ENCODE data around the gene RPTOR. TPM values are rescaled to one million over a fixed set of nuclear protein-coding genes. Genes with fewer than 3 reads are reported as not detected.

RPTOR gene
- total and polyA plus RNA-seq, 2 donors (not counting 1 experiment from before 2014, with no cell fraction given) = 6.7 to 22.8 TPM

DNA sequence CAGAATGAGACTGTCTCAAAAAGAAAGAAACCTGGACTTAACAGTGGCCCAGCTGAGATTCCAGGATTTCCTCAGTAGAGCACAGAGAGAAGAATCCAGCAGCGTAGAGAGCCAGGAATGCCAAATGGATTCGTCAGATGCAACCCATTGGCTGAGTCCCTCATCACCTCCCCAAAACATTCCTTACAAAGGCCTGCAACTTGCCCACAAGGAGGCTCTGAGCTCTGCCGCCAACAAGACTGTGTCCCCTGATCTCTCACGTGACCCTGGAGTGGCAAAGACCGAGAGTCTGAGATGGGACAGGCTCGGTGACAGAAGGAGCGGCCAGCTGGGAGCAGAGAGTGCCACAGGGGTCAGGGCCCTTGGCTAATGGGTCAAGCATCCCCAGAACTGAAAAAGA is 440.1 kb downstream of the RPTOR start:
- H3K27me3 ChIP-seq (ENCODE audit: control insufficient read depth, insufficient read depth, low read length) = no peaks in the 10 kb centered on the region
- H3K9me3 ChIP-seq (ENCODE audit: control insufficient read depth, insufficient read depth, low read depth, low read length) = no peaks in the 10 kb centered on the region
- no peaks in the 10 kb centered on the region for H3K36me3 ChIP-seq (ENCODE audit: control insufficient read depth, insufficient read depth, low read length)
- H4K20me1 ChIP-seq (ENCODE audit: control insufficient read depth, extremely low read depth, insufficient read depth, low read length) = no peaks in the 10 kb centered on the region
- no peaks in the 10 kb centered on the region for H3K79me2 ChIP-seq (ENCODE audit: control insufficient read depth, insufficient read depth, low read length)
- peak overlapping the region; percentile 58 for H3K27ac ChIP-seq (ENCODE audit: insufficient read depth, low read length)
- no peak overlapping the region for H3K9ac ChIP-seq (ENCODE audit: insufficient read depth, low read length)
- no peak overlapping the region for H3K4me2 ChIP-seq (ENCODE audit: extremely low read depth, insufficient read depth, low read length)
- peak overlapping the region; percentile 43 for H2AFZ ChIP-seq (ENCODE audit: low read length)
- TF ChIP-seq, protein P1, sequence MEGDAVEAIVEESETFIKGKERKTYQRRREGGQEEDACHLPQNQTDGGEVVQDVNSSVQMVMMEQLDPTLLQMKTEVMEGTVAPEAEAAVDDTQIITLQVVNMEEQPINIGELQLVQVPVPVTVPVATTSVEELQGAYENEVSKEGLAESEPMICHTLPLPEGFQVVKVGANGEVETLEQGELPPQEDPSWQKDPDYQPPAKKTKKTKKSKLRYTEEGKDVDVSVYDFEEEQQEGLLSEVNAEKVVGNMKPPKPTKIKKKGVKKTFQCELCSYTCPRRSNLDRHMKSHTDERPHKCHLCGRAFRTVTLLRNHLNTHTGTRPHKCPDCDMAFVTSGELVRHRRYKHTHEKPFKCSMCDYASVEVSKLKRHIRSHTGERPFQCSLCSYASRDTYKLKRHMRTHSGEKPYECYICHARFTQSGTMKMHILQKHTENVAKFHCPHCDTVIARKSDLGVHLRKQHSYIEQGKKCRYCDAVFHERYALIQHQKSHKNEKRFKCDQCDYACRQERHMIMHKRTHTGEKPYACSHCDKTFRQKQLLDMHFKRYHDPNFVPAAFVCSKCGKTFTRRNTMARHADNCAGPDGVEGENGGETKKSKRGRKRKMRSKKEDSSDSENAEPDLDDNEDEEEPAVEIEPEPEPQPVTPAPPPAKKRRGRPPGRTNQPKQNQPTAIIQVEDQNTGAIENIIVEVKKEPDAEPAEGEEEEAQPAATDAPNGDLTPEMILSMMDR (conservative IDR thresholded peaks at IDR 0.05 in 1 of 2, IDR thresholded peaks at IDR 0.05 in 1 of 2; ENCODE audit: low read depth in 1 of 2, low read length in 2 of 2) = peak; percentile 34 to 46
- TF ChIP-seq EZH2 (IDR thresholded peaks at IDR 0.05; ENCODE audit: low read length, missing control alignments) = no peak
- peak; percentile 90 to 98 for DNase-seq (ENCODE audit: low read depth in 2 of 2)
- peaks cover 4% of the 10 kb centered on the region for H3K4me1 ChIP-seq (ENCODE audit: control insufficient read depth, extremely low read depth, insufficient read depth, low read length)
- no peak overlapping the region for H3K4me3 ChIP-seq (replicated peaks in 1 of 4; ENCODE audit: control extremely low read depth in 1 of 4, insufficient read depth in 1 of 4, low read depth in 3 of 4, low read length in 4 of 4)

DNA sequence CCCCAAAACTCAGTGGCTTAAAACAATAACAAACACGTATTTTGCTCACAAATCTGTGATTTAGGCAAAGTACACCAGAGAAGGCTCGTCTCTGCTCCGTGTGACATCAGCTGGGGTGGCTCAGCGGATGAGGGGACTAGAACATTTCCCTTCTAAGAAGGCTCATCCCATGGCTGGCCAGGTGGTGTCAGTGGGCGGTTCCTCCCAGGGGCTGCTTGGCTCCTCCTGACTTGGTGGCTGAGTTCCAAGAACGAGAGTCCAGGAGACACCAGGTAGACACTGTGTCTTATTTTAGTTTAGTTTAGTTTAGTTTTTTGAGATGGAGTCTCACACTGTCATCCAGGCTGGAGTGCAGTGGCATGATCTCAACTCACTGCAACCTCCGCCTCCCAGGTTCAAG is 441.4 kb downstream of the RPTOR start:
- DNase-seq (ENCODE audit: low read depth in 2 of 2) = no peak
- Histone ChIP-seq H3K79me2 (ENCODE audit: control insufficient read depth, insufficient read depth, low read length) (no peaks in the 10 kb centered on the region), H3K4me1 (ENCODE audit: control insufficient read depth, extremely low read depth, insufficient read depth, low read length) (peaks cover 4% of the 10 kb centered on the region), H4K20me1 (ENCODE audit: control insufficient read depth, extremely low read depth, insufficient read depth, low read length) (no peaks in the 10 kb centered on the region), H3K9me3 (ENCODE audit: control insufficient read depth, insufficient read depth, low read depth, low read length) (no peaks in the 10 kb centered on the region), H3K4me3 (replicated peaks in 1 of 4; ENCODE audit: control extremely low read depth in 1 of 4, insufficient read depth in 1 of 4, low read depth in 3 of 4, low read length in 4 of 4) (no peak overlapping the region), H3K27ac (ENCODE audit: insufficient read depth, low read length) (no peak overlapping the region), H2AFZ (ENCODE audit: low read length) (no peak overlapping the region), H3K4me2 (ENCODE audit: extremely low read depth, insufficient read depth, low read length) (no peak overlapping the region), H3K27me3 (ENCODE audit: control insufficient read depth, insufficient read depth, low read length) (no peaks in the 10 kb centered on the region), H3K9ac (ENCODE audit: insufficient read depth, low read length) (no peak overlapping the region), H3K36me3 (ENCODE audit: control insufficient read depth, insufficient read depth, low read length) (no peaks in the 10 kb centered on the region)
- TF ChIP-seq, protein P1 (conservative IDR thresholded peaks at IDR 0.05 in 1 of 2, IDR thresholded peaks at IDR 0.05 in 1 of 2; ENCODE audit: low read depth in 1 of 2, low read length in 2 of 2) = no peak
- no peak for TF ChIP-seq EZH2 (IDR thresholded peaks at IDR 0.05; ENCODE audit: low read length, missing control alignments)

DNA sequence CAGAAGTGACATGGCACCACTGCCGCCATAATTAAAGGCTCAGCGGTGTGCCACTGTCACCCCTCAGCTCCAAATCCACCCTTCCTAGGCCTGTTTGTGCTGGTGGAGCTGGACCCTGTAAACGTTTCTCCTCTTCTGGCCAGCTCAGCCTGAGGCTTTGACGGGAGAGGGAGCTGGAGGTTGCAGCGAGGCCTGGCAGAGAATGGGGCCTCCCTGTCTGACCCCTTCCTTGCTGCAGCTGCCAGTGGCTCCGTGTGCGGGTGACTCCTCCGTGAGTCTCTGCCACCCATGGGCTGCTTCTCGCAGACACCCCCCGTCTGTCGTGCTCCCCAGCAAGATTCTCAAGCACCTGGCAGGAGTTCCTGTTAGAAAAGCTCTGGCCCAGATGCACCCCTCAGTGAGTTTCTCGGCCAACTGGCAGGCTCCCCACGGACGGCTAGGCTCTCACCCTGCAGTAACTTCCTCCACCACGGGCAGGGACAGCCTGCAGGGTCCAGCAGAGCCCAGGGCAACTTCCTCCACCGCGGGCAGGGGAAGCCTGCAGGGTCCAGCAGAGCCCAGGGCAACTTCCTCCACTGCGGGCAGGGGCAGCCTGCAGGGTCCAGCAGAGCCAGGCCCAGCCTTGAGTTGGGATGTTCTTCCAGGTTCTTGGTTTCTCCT is 442.3 kb downstream of the RPTOR start:
- no peak for TF ChIP-seq EZH2 (IDR thresholded peaks at IDR 0.05; ENCODE audit: low read length, missing control alignments)
- TF ChIP-seq, protein P1 (conservative IDR thresholded peaks at IDR 0.05 in 1 of 2, IDR thresholded peaks at IDR 0.05 in 1 of 2; ENCODE audit: low read depth in 1 of 2, low read length in 2 of 2) = no peak
- Histone ChIP-seq H3K27ac (ENCODE audit: insufficient read depth, low read length) (no peak overlapping the region), H3K9me3 (ENCODE audit: control insufficient read depth, insufficient read depth, low read depth, low read length) (no peaks in the 10 kb centered on the region), H3K4me1 (ENCODE audit: control insufficient read depth, extremely low read depth, insufficient read depth, low read length) (peaks cover 4% of the 10 kb centered on the region), H3K36me3 (ENCODE audit: control insufficient read depth, insufficient read depth, low read length) (no peaks in the 10 kb centered on the region), H3K27me3 (ENCODE audit: control insufficient read depth, insufficient read depth, low read length) (no peaks in the 10 kb centered on the region), H3K4me3 (replicated peaks in 1 of 4; ENCODE audit: control extremely low read depth in 1 of 4, insufficient read depth in 1 of 4, low read depth in 3 of 4, low read length in 4 of 4) (no peak overlapping the region), H2AFZ (ENCODE audit: low read length) (no peak overlapping the region), H3K9ac (ENCODE audit: insufficient read depth, low read length) (no peak overlapping the region), H3K4me2 (ENCODE audit: extremely low read depth, insufficient read depth, low read length) (peak overlapping the region; percentile 19), H3K79me2 (ENCODE audit: control insufficient read depth, insufficient read depth, low read length) (no peaks in the 10 kb centered on the region), H4K20me1 (ENCODE audit: control insufficient read depth, extremely low read depth, insufficient read depth, low read length) (no peaks in the 10 kb centered on the region)
- no peak for DNase-seq (ENCODE audit: low read depth in 2 of 2)
